ENCODE results near the gene TNFRSF1A. TPM values are rescaled to one million over a fixed set of nuclear protein-coding genes. Genes with fewer than 3 reads are reported as not detected.

The TNFRSF1A gene
- total and polyA plus RNA-seq, 9 of the 15 experiments (the other 6 are each of a cell fraction or from before 2014, with no cell fraction given): 0.76 to 43.5 (median 30.0) TPM

DNA sequence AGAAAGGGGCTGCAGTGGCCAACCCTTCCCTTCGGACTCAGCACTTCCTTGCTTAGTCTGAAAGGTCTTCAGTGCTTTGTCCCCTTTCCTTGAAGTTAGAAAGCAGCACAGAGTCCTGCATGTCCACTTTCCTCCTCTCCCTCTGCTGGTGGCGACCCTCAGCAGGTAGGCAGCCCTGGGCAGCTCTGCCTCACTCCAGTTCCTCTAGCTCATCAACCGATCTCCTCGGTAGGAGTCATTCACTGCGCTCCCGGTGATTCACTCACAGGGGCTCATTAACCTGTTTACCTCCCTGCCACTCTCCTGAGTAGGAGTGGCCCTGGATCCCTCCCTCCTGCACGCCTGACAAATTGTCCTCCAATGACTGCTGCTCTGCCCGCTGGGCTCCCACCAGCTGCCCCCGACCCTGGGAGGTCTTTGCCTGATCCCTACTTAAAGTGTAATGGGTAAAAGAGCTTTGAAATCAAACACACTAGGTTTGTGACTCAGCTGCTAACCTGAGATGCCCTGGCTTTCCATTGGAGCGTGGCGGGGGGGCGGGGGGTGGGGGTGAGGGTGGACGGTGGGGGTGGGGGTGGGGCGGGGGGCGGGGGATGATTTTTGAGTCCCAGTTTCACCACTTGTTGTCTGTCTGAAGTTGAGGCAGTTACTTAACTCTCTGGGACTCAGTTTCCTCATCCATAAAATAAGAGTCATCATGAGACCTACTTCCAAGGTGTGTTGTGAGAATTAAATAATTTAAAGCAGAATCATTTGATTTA lies 29.3 kb upstream of the TNFRSF1A start (continued):
- peak; percentile 57 for TF ChIP-seq JUND (IDR thresholded peaks at IDR 0.05; ENCODE audit: borderline replicate concordance, low read depth, low read length)
- TF ChIP-seq JUND (tag; IDR thresholded peaks at IDR 0.05; ENCODE audit: borderline replicate concordance, low read depth, low read length): peak; percentile 23; the same call in 1 of the 3 replicates
- TF ChIP-seq FOXK2 (conservative IDR thresholded peaks at IDR 0.05 in 1 of 2, IDR thresholded peaks at IDR 0.05 in 1 of 2; ENCODE audit: low read depth in 2 of 2): 0 out of 4 replicates have a peak, but pooled peaks of 1 of the 2 experiments have one; percentile 39
- no peak for TF ChIP-seq PTRF (tag; IDR thresholded peaks at IDR 0.05)
- 0 out of 2 replicates have a peak, but pooled peaks have one; percentile 28 for TF ChIP-seq SPI1 (IDR thresholded peaks at IDR 0.05; ENCODE audit: borderline replicate concordance, low read depth, low read length)
- TF ChIP-seq, protein P1, sequence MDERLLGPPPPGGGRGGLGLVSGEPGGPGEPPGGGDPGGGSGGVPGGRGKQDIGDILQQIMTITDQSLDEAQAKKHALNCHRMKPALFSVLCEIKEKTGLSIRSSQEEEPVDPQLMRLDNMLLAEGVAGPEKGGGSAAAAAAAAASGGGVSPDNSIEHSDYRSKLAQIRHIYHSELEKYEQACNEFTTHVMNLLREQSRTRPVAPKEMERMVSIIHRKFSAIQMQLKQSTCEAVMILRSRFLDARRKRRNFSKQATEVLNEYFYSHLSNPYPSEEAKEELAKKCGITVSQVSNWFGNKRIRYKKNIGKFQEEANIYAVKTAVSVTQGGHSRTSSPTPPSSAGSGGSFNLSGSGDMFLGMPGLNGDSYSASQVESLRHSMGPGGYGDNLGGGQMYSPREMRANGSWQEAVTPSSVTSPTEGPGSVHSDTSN (CRISPR knock-in tag; IDR thresholded peaks at IDR 0.05; ENCODE audit: low read depth): no peak
- TF ChIP-seq, protein P1 (tag; conservative IDR thresholded peaks at IDR 0.05; ENCODE audit: low read depth): 0 out of 2 replicates have a peak, but pooled peaks have one; percentile 17
- peak; percentile 39 for TF ChIP-seq TAF1 (IDR thresholded peaks at IDR 0.05; ENCODE audit: control insufficient read depth, extremely low read depth, insufficient read depth, low read length, severe bottlenecking)
- TF ChIP-seq LEF1 (IDR thresholded peaks at IDR 0.05): peak; percentile 34; the same call in 1 of the 2 replicates
- TF ChIP-seq ZBTB8A (IDR thresholded peaks at IDR 0.05; ENCODE audit: partially characterized antibody): no peak
- TF ChIP-seq, protein P2, sequence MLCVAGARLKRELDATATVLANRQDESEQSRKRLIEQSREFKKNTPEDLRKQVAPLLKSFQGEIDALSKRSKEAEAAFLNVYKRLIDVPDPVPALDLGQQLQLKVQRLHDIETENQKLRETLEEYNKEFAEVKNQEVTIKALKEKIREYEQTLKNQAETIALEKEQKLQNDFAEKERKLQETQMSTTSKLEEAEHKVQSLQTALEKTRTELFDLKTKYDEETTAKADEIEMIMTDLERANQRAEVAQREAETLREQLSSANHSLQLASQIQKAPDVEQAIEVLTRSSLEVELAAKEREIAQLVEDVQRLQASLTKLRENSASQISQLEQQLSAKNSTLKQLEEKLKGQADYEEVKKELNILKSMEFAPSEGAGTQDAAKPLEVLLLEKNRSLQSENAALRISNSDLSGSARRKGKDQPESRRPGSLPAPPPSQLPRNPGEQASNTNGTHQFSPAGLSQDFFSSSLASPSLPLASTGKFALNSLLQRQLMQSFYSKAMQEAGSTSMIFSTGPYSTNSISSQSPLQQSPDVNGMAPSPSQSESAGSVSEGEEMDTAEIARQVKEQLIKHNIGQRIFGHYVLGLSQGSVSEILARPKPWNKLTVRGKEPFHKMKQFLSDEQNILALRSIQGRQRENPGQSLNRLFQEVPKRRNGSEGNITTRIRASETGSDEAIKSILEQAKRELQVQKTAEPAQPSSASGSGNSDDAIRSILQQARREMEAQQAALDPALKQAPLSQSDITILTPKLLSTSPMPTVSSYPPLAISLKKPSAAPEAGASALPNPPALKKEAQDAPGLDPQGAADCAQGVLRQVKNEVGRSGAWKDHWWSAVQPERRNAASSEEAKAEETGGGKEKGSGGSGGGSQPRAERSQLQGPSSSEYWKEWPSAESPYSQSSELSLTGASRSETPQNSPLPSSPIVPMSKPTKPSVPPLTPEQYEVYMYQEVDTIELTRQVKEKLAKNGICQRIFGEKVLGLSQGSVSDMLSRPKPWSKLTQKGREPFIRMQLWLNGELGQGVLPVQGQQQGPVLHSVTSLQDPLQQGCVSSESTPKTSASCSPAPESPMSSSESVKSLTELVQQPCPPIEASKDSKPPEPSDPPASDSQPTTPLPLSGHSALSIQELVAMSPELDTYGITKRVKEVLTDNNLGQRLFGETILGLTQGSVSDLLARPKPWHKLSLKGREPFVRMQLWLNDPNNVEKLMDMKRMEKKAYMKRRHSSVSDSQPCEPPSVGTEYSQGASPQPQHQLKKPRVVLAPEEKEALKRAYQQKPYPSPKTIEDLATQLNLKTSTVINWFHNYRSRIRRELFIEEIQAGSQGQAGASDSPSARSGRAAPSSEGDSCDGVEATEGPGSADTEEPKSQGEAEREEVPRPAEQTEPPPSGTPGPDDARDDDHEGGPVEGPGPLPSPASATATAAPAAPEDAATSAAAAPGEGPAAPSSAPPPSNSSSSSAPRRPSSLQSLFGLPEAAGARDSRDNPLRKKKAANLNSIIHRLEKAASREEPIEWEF (CRISPR knock-in tag; IDR thresholded peaks at IDR 0.05): no peak
- peak; percentile 36 for TF ChIP-seq SMARCA4 (IDR thresholded peaks at IDR 0.05)
- TF ChIP-seq PRPF4 (IDR thresholded peaks at IDR 0.05; ENCODE audit: insufficient read depth, low read depth, low read length, poor library complexity, severe bottlenecking): no peak

Data from K562 (cell line).